ENCODE results near the gene RAB44.

RAB44 gene

DNA sequence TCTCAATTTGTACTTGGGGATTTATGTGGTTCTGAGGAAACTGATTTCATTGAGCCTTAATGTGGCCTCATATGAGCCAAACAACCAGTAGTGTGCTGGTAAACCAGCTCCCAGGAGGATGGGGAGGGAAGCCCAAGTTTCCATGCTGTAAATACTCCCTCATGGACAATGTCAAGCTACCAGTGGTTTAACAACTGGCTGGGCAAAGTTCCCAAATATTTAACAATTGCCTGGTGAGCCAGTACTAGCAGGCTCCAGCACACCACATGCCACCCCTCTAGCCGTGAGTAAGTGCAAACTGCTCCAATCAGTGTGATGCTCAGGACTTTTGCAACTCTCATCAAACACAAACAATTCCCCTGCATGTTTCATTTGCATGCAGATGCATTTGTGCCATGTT lies 38.4 kb upstream of the RAB44 start:
- no peak overlapping the region for H3K4me3 ChIP-seq (ENCODE audit: low read length in 2 of 2)
- peaks cover 11% of the 10 kb centered on the region for H3K4me1 ChIP-seq (ENCODE audit: control insufficient read depth, insufficient read depth, low read length)

DNA sequence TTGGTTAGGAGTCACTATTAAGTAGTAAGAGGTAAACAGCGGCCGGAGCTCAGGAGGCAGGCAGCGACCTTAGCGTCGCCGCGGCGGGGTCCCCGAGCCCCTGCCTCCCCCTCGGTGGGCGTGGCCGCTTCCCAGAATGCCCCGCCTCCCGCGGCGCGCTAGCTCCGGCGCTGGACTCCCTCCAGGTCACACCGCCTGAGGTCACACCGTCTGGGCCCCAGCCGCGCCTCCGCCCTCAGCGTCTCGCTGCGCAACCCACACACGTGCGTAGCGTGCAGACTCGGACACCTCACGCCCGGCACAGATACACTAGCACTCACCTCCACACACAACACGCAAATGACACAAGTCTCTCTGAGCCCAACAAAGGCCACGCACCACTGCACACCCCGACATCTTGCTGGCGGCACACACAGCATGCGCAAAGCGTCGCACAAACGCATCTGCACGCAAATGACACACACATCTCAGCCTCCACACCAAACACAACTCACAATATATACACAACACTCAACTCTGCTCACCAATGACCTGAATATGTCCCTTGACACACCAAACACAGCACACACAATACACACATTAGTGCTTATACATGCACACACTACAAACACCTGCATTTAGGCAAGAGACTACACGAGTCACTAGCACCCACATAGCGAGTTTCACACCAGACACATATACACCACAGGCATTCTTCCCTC lies 36.7 kb upstream of the RAB44 start:
- Histone ChIP-seq H3K9ac (ENCODE audit: low read length in 2 of 2) (no peak overlapping the region), H3K27me3 (ENCODE audit: control insufficient read depth in 1 of 2, insufficient read depth in 2 of 2, low read length in 2 of 2) (peaks cover 0 to 3% of the 10 kb centered on the region in 2 donors), H3K27ac (ENCODE audit: low read length) (no peak overlapping the region), H3K4me3 (ENCODE audit: low read length in 2 of 2) (peak overlapping the region in 1 of 2 donors; percentile 62), H3K9me3 (ENCODE audit: control insufficient read depth in 2 of 2, low read length in 2 of 2) (no peaks in the 10 kb centered on the region), H3K4me1 (ENCODE audit: control insufficient read depth, insufficient read depth, low read length) (peaks cover 11% of the 10 kb centered on the region), H3K36me3 (ENCODE audit: control insufficient read depth in 2 of 2, insufficient read depth in 2 of 2, low read length in 2 of 2) (no peaks in the 10 kb centered on the region)

More for the DNA sequence above, 38.4 kb upstream of the RAB44 start:
- H3K9me3 ChIP-seq (ENCODE audit: control insufficient read depth in 2 of 2, low read length in 2 of 2), result no peaks in the 10 kb centered on the region
- H3K27ac ChIP-seq (ENCODE audit: low read length), result no peak overlapping the region
- H3K9ac ChIP-seq (ENCODE audit: low read length in 2 of 2), result no peak overlapping the region
- peaks cover 3% of the 10 kb centered on the region in 2 donors for H3K27me3 ChIP-seq (ENCODE audit: control insufficient read depth in 1 of 2, insufficient read depth in 2 of 2, low read length in 2 of 2)
- H3K36me3 ChIP-seq (ENCODE audit: control insufficient read depth in 2 of 2, insufficient read depth in 2 of 2, low read length in 2 of 2), result no peaks in the 10 kb centered on the region

DNA sequence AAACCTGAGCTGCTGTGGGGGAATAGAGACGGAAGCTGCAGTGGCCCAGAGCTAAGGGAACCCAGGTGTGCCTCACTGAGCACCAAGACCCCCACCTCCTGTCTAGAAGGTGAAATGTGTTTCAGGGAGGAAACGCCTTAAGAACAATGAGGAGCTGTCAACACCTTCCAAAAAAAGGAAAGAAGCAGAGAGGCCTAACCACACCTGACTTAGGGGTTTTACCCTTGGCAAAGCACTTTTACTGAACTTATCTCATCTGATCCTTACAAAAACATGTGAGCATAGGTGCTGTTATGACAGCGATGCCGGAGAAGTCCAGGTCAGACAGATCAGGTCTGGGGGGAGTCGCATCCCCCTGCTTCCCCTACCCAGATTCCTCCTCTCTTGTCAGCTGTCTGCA lies 35.2 kb upstream of the RAB44 start:
- H3K4me3 ChIP-seq (ENCODE audit: low read length in 2 of 2), result no peak overlapping the region
- H3K36me3 ChIP-seq (ENCODE audit: control insufficient read depth in 2 of 2, insufficient read depth in 2 of 2, low read length in 2 of 2), result no peaks in the 10 kb centered on the region
- no peaks in the 10 kb centered on the region for H3K9me3 ChIP-seq (ENCODE audit: control insufficient read depth in 2 of 2, low read length in 2 of 2)
- no peak overlapping the region for H3K9ac ChIP-seq (ENCODE audit: low read length in 2 of 2)
- H3K4me1 ChIP-seq (ENCODE audit: control insufficient read depth, insufficient read depth, low read length), result peaks cover 11% of the 10 kb centered on the region
- no peak overlapping the region for H3K27ac ChIP-seq (ENCODE audit: low read length)
- peaks cover 0 to 3% of the 10 kb centered on the region in 2 donors for H3K27me3 ChIP-seq (ENCODE audit: control insufficient read depth in 1 of 2, insufficient read depth in 2 of 2, low read length in 2 of 2)

DNA sequence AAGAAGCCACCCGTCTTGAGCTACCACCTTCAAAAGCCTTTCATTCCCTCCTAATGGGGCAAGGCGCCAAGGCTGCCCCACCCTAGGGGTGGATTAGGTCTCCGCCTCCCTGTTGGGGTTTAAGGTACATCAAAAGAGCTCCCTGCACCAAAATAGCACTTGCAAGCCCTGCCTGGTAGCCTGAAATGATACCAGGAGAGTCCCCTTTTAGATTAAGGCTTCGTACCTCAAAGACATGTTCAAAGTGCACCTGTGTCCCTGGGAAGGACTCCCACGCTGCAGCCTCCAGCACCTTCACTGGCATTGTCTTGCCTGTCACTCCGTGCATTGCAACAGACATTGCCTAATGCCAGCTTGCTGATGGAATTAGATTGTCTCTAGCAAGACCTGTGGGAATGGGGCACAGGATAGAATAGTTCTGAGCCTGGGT lies 34.8 kb upstream of the RAB44 start:
- peaks cover 8% of the 10 kb centered on the region for H3K4me1 ChIP-seq (ENCODE audit: control insufficient read depth, insufficient read depth, low read length)
- no peaks in the 10 kb centered on the region for H3K36me3 ChIP-seq (ENCODE audit: control insufficient read depth in 2 of 2, insufficient read depth in 2 of 2, low read length in 2 of 2)
- no peaks in the 10 kb centered on the region for H3K9me3 ChIP-seq (ENCODE audit: control insufficient read depth in 2 of 2, low read length in 2 of 2)
- no peak overlapping the region for H3K4me3 ChIP-seq (ENCODE audit: low read length in 2 of 2)
- no peak overlapping the region for H3K27ac ChIP-seq (ENCODE audit: low read length)
- no peak overlapping the region for H3K9ac ChIP-seq (ENCODE audit: low read length in 2 of 2)
- peaks cover 0 to 3% of the 10 kb centered on the region in 2 donors for H3K27me3 ChIP-seq (ENCODE audit: control insufficient read depth in 1 of 2, insufficient read depth in 2 of 2, low read length in 2 of 2)

DNA sequence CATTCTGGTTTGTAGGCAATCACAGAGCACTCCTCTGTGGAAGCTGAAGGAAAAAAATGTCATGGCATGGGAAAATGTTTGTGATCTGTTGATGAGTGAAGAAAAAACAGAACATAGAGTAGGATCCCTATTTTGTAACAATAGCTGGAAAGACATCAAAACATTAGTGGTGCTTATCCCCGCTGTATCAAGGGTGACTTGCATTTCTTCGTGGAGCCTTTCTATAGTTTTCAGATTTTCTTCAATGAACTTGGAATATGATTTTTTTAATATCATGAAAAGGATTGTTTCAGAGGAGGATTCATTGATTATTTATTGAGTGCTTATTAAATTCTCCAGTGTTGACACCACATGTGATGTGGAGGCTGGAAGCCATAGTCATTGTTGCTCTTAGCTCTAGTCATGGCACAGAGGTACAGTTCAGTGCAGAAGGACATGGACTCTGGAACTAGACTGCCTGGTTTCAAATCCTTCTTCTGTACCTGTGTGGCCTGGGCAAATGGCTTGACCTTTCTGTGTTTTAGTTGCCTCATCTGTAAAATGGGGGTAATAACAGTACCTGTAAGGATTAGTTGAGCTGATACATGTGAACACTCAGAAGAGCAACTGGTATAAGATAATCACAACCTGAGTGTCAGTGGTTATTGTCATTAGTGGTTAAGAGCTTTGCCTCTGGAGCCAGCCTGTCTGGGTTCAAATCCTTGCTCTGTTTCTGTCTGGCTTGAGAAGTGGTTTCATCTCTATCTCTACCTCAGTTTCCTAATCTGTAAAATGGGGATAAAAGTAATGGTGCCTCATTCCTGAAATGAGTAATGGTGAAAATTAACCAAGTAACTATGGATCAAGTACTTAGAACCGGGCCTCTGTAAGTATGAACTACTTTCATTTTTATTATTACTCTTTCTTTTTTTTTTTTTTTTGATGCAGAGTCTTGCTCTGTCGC lies 33.9 kb upstream of the RAB44 start:
- H3K9me3 ChIP-seq (ENCODE audit: control insufficient read depth in 2 of 2, low read length in 2 of 2), result no peaks in the 10 kb centered on the region
- H3K27ac ChIP-seq (ENCODE audit: low read length), result no peak overlapping the region
- no peak overlapping the region for H3K4me3 ChIP-seq (ENCODE audit: low read length in 2 of 2)
- peaks cover 8% of the 10 kb centered on the region for H3K4me1 ChIP-seq (ENCODE audit: control insufficient read depth, insufficient read depth, low read length)
- peaks cover 0 to 3% of the 10 kb centered on the region in 2 donors for H3K27me3 ChIP-seq (ENCODE audit: control insufficient read depth in 1 of 2, insufficient read depth in 2 of 2, low read length in 2 of 2)
- H3K36me3 ChIP-seq (ENCODE audit: control insufficient read depth in 2 of 2, insufficient read depth in 2 of 2, low read length in 2 of 2), result no peaks in the 10 kb centered on the region
- H3K9ac ChIP-seq (ENCODE audit: low read length in 2 of 2), result no peak overlapping the region

DNA sequence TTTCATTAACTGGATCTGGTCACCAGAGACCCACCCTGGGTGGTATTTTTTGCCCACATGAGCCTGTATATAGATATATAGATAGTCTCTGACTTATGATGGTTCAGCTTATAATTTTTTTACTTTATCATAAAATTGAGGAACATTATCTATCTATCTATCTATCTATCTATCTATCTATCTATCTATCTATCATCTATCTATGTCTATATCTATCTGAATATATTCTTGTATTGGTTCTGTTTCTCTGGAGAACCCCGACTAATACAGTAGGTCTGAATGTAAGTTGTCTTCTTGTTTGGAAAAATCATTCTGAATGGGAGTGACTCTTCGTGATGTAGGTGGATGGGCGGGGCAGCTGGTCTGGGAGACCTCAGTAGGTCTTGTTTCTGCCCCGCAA lies 32.4 kb upstream of the RAB44 start:
- H3K4me3 ChIP-seq (ENCODE audit: low read length in 2 of 2), result no peak overlapping the region
- H3K9ac ChIP-seq (ENCODE audit: low read length in 2 of 2), result no peak overlapping the region
- H3K36me3 ChIP-seq (ENCODE audit: control insufficient read depth in 2 of 2, insufficient read depth in 2 of 2, low read length in 2 of 2), result no peaks in the 10 kb centered on the region
- H3K4me1 ChIP-seq (ENCODE audit: control insufficient read depth, insufficient read depth, low read length), result peaks cover 8% of the 10 kb centered on the region
- H3K27me3 ChIP-seq (ENCODE audit: control insufficient read depth in 1 of 2, insufficient read depth in 2 of 2, low read length in 2 of 2), result peaks cover 0 to 3% of the 10 kb centered on the region in 2 donors
- no peaks in the 10 kb centered on the region for H3K9me3 ChIP-seq (ENCODE audit: control insufficient read depth in 2 of 2, low read length in 2 of 2)
- no peak overlapping the region for H3K27ac ChIP-seq (ENCODE audit: low read length)

DNA sequence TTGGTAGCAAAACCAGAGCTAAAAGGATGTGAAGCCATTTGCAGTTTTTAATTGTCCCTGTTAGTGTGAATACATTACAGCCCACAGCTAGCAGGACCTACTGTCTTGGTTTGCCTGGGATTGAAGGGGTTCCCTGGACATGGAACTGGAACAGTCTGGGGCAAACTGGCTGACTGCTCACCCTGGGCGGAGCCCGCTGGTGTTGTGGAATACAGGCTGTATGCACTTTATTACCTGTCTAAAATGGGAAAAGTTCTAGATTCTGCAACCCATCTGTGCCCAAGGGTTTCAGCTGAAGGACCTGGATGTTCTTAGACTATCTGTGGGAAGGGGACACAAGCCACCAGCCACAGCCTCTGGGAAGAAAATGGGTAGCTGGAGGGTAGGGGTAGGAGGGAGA lies 31.3 kb upstream of the RAB44 start:
- H3K4me1 ChIP-seq (ENCODE audit: control insufficient read depth, insufficient read depth, low read length), result peaks cover under 1% of the 10 kb centered on the region
- H3K9me3 ChIP-seq (ENCODE audit: control insufficient read depth in 2 of 2, low read length in 2 of 2), result peaks cover 0 to 3% of the 10 kb centered on the region in 2 donors
- no peak overlapping the region for H3K27ac ChIP-seq (ENCODE audit: low read length)
- no peak overlapping the region for H3K4me3 ChIP-seq (ENCODE audit: low read length in 2 of 2)
- no peaks in the 10 kb centered on the region for H3K36me3 ChIP-seq (ENCODE audit: control insufficient read depth in 2 of 2, insufficient read depth in 2 of 2, low read length in 2 of 2)
- no peaks in the 10 kb centered on the region for H3K27me3 ChIP-seq (ENCODE audit: control insufficient read depth in 1 of 2, insufficient read depth in 2 of 2, low read length in 2 of 2)
- H3K9ac ChIP-seq (ENCODE audit: low read length in 2 of 2), result no peak overlapping the region

DNA sequence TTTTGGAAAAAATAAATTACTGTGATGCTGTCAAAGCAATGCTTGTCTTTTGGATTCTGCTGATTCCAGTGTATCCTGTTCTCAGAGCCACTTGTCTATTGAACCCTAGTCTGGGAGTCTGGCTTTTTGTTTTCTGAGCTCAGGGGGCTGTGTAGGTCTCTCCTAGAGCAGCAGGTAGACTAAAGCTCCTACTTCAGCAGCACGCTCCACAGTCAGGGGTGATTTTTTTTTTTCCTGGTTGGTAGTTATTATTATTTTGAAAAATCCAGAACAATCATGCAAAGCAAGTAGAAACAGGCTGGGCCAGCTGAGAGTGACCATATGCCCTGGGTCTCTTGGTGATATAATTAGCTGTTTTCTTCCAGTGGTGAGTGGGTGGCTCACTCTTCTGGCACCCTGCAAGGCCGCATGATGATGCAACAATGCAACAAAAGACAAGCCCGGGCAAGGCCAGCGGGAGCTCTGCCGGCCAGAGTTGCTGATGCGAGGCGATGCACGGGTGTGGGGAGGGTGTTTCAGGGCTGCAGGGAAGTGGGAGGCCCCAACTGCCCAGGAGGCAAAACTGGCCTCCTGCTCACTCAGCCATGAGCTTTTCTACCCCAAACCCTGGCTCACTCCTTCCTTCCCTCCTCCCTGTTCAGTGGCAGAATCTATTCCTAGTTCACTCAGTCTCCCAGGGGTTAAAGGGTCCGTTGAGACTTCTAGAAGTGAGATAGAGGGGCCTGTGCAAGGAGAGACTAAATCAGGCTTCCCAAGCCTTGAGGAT lies 30.6 kb upstream of the RAB44 start:
- Histone ChIP-seq H3K27ac (ENCODE audit: low read length) (no peak overlapping the region), H3K9me3 (ENCODE audit: control insufficient read depth in 2 of 2, low read length in 2 of 2) (peaks cover 0 to 3% of the 10 kb centered on the region in 2 donors), H3K4me1 (ENCODE audit: control insufficient read depth, insufficient read depth, low read length) (no peaks in the 10 kb centered on the region), H3K36me3 (ENCODE audit: control insufficient read depth in 2 of 2, insufficient read depth in 2 of 2, low read length in 2 of 2) (no peaks in the 10 kb centered on the region), H3K9ac (ENCODE audit: low read length in 2 of 2) (no peak overlapping the region), H3K27me3 (ENCODE audit: control insufficient read depth in 1 of 2, insufficient read depth in 2 of 2, low read length in 2 of 2) (no peaks in the 10 kb centered on the region), H3K4me3 (ENCODE audit: low read length in 2 of 2) (no peak overlapping the region)

DNA sequence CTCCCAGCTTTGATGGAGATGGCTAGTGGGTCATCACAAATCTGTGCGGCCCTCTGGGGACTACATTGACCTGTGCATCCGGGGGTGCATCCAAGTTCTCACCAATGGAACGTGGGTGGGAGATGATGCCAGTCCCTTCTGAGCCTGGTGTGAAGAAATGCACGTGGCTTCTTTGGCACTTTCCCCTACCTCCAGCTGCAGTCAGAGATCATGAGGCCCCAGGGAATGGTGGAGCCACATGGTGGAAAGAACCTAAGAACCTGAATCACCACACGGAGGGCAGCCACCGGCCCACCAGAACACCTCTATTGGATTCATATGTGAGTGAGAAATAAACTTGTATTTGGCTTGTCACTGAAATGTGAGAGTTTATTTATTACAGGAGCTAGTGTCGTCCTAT lies 29.0 kb upstream of the RAB44 start:
- no peaks in the 10 kb centered on the region for H3K4me1 ChIP-seq (ENCODE audit: control insufficient read depth, insufficient read depth, low read length)
- no peaks in the 10 kb centered on the region for H3K27me3 ChIP-seq (ENCODE audit: control insufficient read depth in 1 of 2, insufficient read depth in 2 of 2, low read length in 2 of 2)
- H3K36me3 ChIP-seq (ENCODE audit: control insufficient read depth in 2 of 2, insufficient read depth in 2 of 2, low read length in 2 of 2), result no peaks in the 10 kb centered on the region
- peaks cover 0 to 3% of the 10 kb centered on the region in 2 donors for H3K9me3 ChIP-seq (ENCODE audit: control insufficient read depth in 2 of 2, low read length in 2 of 2)
- no peak overlapping the region for H3K4me3 ChIP-seq (ENCODE audit: low read length in 2 of 2)
- no peak overlapping the region for H3K27ac ChIP-seq (ENCODE audit: low read length)
- no peak overlapping the region for H3K9ac ChIP-seq (ENCODE audit: low read length in 2 of 2)

DNA sequence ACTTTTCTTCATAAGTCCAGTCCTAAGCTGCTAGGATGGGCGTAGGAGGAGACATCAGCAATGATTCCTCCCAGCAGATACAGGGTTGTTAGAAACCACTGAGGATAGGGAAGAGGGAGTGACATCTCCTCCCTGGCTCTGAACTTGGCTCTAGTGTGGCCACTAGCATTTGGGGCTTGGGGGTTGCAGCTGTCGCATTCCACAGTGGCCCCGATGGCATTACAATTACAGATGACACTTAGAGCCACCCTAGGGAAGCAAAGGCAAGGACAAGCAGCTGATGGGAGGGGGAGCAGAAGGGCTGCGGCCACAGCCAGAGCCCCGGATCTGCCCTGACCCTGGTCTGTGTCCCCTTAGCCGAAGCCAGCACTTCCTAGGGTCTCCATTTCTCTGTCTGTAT lies 28.6 kb upstream of the RAB44 start:
- Histone ChIP-seq H3K27me3 (ENCODE audit: control insufficient read depth in 1 of 2, insufficient read depth in 2 of 2, low read length in 2 of 2) (no peaks in the 10 kb centered on the region), H3K9me3 (ENCODE audit: control insufficient read depth in 2 of 2, low read length in 2 of 2) (peaks cover 0 to 3% of the 10 kb centered on the region in 2 donors), H3K9ac (ENCODE audit: low read length in 2 of 2) (no peak overlapping the region), H3K4me1 (ENCODE audit: control insufficient read depth, insufficient read depth, low read length) (no peaks in the 10 kb centered on the region), H3K27ac (ENCODE audit: low read length) (no peak overlapping the region), H3K36me3 (ENCODE audit: control insufficient read depth in 2 of 2, insufficient read depth in 2 of 2, low read length in 2 of 2) (no peaks in the 10 kb centered on the region), H3K4me3 (ENCODE audit: low read length in 2 of 2) (no peak overlapping the region)
